Effector memory CD8-positive, alpha-beta T cell (primary cell): Measurements from ENCODE around the gene PTPRM.

Experiments
- ATAC-seq: fragments of 150-1000 bp; cut with Tn5 transposase; replicated peaks from 2 replicates; pipeline ENCODE4 v1.10.0; 2021; ENCODE audit warnings: mild to moderate bottlenecking, moderate library complexity
- DNase-seq, 3 experiments: peaks; one replicate each; pipeline ENCODE4 v3.0.0; 2021
- H3K27ac Mint-ChIP-seq, 2 donors: one replicate each; pipeline ENCODE4 v1.8.0; 2022; ENCODE audit warnings: mild to moderate bottlenecking in 2 of 2, mixed read lengths in 2 of 2, moderate library complexity in 2 of 2
- H3K27me3 Mint-ChIP-seq, 2 donors: one replicate each; pipeline ENCODE4 v1.8.0; 2022; ENCODE audit warnings: mixed read lengths in 2 of 2
- H3K36me3 Mint-ChIP-seq: one replicate; pipeline ENCODE4 v1.8.0; 2022; ENCODE audit warnings: mild to moderate bottlenecking, moderate library complexity, mixed read lengths; ENCODE audit not compliant: insufficient read depth
- H3K4me1 Mint-ChIP-seq, 2 donors: one replicate each; pipeline ENCODE4 v1.8.0; 2022; ENCODE audit warnings: low read depth in 2 of 2, mixed read lengths in 2 of 2
- H3K4me3 Mint-ChIP-seq, 2 donors: one replicate each; pipeline ENCODE4 v1.8.0; 2022; ENCODE audit warnings: mild to moderate bottlenecking in 2 of 2, mixed read lengths in 2 of 2, moderate library complexity in 2 of 2
- H3K9me3 Mint-ChIP-seq, 2 donors: one replicate each; pipeline ENCODE4 v1.8.0; 2022; ENCODE audit warnings: mixed read lengths in 2 of 2

PTPRM gene

DNA sequence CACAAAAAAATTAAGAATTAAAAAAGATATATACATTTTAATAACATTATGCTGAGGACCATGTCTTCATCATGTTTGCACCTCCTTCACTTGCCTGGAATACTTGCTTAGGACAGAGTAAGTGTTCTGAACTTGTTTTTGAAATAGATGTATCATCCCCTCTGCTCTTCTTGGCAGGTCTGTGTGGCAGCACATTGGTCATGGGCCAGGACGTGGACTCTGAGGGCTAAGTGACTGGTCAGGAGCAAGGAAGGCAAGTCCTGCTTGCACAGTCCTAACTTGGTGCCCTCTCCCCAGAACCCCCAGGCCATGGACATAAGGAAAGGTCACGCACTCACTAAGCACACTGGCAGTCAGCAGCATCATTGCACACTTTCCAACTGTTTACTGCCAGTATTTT is 95.8 kb downstream of the PTPRM start:
- ATAC-seq = no peak
- H3K27ac Mint-ChIP-seq = no peak overlapping the region

DNA sequence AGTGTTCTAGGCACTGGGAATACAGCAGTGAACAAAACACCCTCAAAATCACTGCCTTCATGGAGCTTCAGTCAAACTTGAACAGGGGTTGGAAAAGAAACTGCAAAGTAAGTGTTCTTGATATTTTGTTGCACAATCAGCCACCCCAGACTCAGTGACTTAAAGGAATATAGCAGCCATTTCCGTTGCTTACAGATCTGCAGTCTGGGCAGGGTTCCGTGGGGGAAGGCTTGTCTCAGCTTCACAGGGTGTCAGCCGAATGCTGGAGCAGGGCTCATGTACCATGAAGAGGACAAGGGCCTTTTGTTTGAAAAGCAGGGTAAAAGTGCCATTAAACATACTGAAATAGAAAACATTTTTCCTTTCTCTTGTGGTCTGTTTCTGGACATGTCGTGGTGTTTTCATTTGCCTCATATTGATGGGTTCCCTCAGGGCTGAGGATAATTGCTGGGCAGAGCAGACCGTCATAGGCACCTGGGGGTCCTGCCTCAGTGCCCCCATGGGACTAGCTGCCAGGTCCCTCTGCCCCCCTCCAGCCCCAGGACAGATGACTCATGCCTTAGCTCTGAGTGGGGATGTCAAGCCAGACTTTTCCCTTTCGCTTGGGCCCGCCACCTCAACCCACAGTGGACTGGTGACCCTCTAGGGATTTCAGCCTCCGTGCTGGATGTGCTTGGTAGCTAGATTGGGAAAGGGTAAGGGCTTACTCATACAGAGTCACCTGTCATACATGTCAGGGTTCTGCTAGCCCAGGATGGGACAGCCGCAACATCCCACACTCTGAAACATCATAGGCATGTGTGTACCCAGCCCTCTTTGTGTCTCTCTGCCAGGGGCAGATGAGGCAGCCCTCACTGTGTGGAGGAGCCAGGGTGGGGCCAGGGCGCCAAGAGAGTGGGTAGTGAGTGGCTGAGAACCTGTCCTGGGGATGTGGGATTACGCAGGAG is 96.5 kb downstream of the PTPRM start:
- ATAC-seq = no peak
- Mint-ChIP-seq H3K9me3 (peaks cover 0 to 12% of the 10 kb centered on the region in 2 donors), H3K27ac (no peak overlapping the region), H3K4me3 (no peak overlapping the region), H3K27me3 (no peaks in the 10 kb centered on the region), H3K36me3 (no peaks in the 10 kb centered on the region), H3K4me1 (no peaks in the 10 kb centered on the region)
- DNase-seq = no peak

More for the DNA sequence above, 95.8 kb downstream of the PTPRM start:
- no peaks in the 10 kb centered on the region for H3K36me3 Mint-ChIP-seq
- H3K4me1 Mint-ChIP-seq = no peaks in the 10 kb centered on the region
- H3K9me3 Mint-ChIP-seq = peaks cover 0 to 12% of the 10 kb centered on the region in 2 donors
- DNase-seq = no peak
- H3K4me3 Mint-ChIP-seq = no peak overlapping the region
- H3K27me3 Mint-ChIP-seq = no peaks in the 10 kb centered on the region

DNA sequence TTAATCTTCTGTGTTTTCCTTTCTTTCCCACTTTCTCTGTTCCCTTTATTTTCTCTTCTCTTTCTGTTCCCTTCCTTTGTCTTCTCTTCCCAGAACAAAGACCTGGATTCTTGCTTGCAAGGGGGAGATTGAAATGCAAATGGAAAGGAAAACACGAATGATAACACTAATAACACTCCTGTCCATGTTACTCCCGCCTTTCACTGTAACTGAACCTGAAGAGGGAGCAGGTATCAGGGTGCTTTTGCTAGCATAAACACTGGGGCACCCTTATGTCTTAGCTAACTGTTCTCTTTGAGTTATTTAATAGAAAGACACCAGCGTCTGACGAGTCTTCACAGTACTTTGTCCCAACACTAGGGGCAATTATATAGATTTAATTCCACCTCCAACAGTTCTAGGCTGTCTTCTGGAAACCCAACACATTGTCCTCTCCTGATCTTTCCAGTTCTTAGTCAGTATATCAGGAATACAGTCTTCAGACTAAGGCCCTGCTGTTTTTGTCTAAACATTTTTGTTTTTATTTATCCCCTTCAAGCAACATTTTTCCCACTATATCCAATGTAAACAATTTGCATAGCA is 99.2 kb downstream of the PTPRM start:
- ATAC-seq (no peak), DNase-seq (no peak)
- Mint-ChIP-seq H3K4me3 (no peak overlapping the region), H3K4me1 (no peaks in the 10 kb centered on the region), H3K27ac (no peak overlapping the region), H3K9me3 (peaks cover 0 to 6% of the 10 kb centered on the region in 2 donors), H3K27me3 (no peaks in the 10 kb centered on the region), H3K36me3 (no peaks in the 10 kb centered on the region)

DNA sequence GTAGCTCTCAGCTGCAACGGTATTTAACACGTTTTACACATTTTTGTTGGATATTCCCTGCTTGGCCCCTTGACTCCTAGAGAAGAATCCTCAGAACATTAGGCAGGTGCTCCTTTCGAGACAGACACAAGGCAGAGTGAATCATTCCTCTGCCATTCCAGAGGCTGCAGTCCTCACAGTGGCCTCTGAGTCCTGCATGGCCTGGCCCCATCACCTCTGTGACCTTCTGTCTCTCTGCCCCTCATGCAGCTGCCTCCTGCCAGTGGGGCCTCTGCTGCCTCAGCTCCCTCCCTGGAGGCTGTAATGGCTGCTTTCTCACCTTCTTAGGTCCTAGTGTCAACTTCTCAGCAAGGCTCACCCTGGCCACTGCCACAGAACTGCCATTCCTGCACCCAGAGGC is 101.3 kb downstream of the PTPRM start:
- H3K36me3 Mint-ChIP-seq = no peaks in the 10 kb centered on the region
- no peak for DNase-seq
- no peak overlapping the region for H3K27ac Mint-ChIP-seq
- no peaks in the 10 kb centered on the region for H3K27me3 Mint-ChIP-seq
- H3K9me3 Mint-ChIP-seq = no peaks in the 10 kb centered on the region
- no peak for ATAC-seq
- H3K4me3 Mint-ChIP-seq = no peak overlapping the region
- H3K4me1 Mint-ChIP-seq = no peaks in the 10 kb centered on the region

DNA sequence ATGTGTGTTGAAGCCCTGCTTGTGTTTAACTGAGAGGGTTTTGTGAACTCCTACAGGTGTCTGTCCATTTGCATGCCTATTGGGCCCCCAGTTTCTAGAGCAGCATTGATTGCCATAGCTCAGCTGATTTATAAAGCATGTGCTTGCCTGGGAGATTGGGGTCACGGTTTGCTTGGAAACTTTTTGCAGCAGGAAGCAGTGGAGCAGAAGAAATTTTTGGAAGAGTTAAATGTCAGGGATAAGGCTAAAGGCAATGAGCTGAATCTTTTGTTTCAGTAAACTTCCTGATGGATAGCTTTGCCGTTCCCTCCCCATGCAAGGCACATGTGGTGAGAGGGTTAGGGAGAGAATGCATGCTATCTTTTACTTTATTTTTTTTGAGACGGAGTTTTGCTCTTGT is 102.2 kb downstream of the PTPRM start:
- no peaks in the 10 kb centered on the region for H3K9me3 Mint-ChIP-seq
- no peak for DNase-seq
- H3K4me3 Mint-ChIP-seq = no peak overlapping the region
- H3K27me3 Mint-ChIP-seq = no peaks in the 10 kb centered on the region
- ATAC-seq = no peak
- H3K27ac Mint-ChIP-seq = no peak overlapping the region
- H3K4me1 Mint-ChIP-seq = no peaks in the 10 kb centered on the region
- H3K36me3 Mint-ChIP-seq = no peaks in the 10 kb centered on the region

DNA sequence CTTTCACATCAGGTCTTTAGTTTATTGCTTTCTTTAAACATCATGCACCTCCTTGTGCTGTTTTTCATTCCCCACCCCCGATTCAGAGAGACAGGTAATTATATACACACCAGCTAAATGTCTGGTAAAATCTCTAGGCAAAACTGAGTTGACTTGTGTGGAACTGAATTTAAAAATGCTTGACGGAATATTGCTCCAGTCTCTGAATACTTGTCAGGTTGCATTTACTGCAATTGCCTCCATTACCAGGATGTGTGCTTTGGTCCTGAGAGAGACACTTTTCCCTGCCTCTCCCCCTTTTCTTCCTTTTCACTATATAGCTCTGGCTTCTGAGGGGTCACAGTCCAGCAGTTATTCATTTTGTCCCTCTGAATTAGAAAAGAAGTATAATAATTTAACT is 104.0 kb downstream of the PTPRM start:
- no peaks in the 10 kb centered on the region for H3K27me3 Mint-ChIP-seq
- no peaks in the 10 kb centered on the region for H3K36me3 Mint-ChIP-seq
- H3K27ac Mint-ChIP-seq = no peak overlapping the region
- DNase-seq = no peak
- H3K4me3 Mint-ChIP-seq = no peak overlapping the region
- no peak for ATAC-seq
- no peaks in the 10 kb centered on the region for H3K4me1 Mint-ChIP-seq
- no peaks in the 10 kb centered on the region for H3K9me3 Mint-ChIP-seq

DNA sequence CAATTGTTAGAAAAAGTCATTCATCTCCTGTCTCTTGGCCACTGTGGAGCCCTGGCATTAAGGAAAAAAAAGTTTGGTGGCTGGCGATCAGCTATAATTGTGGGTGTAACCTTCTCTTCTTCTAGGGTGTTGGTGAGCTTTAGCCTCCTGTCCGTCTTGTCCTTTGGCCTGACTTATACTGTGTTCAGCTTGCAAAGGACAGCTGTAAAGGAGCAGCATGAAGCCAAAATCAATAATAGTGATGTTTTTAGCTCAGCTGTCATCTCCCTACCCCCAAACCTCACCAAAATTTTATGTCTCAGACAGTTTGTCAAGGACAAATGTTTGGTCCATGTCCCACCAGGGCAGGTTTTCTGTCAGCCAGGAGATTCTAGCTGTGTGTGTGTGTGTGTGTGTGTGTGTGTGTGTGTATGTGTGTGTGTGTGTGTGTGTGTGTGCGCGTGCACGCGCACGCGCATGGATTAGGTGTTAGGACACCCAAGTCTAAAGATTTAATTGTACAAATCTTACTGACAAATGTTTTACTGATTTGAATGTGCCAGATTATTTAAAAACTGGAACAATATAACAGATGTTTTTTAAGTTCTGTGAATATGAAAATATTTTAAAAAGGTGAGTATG is 109.2 kb downstream of the PTPRM start:
- Mint-ChIP-seq H3K4me3 (no peak overlapping the region), H3K9me3 (no peaks in the 10 kb centered on the region), H3K36me3 (no peaks in the 10 kb centered on the region), H3K27ac (no peak overlapping the region), H3K4me1 (no peaks in the 10 kb centered on the region), H3K27me3 (no peaks in the 10 kb centered on the region)
- ATAC-seq (no peak), DNase-seq (no peak)

DNA sequence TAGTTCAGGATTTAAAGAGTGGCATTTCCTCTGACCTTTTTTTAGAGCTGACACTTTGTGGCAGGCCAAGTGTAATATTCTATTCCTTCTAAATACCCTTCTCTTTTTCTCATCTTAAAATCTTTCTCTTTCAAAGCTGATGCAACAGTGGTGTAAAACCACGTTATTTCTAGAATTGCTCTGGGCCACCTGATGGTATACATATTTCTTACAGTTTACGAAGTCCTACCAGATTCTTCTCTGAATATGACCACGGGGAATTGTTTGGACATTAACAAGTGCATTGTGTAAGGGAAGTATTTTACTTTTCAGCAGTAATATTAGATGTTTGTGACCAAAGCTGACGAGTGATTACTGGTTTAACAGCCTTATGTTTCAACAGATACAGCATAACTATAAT is 109.9 kb downstream of the PTPRM start:
- ATAC-seq = no peak
- Mint-ChIP-seq H3K27ac (no peak overlapping the region), H3K4me1 (no peaks in the 10 kb centered on the region), H3K36me3 (no peaks in the 10 kb centered on the region), H3K27me3 (no peaks in the 10 kb centered on the region), H3K4me3 (no peak overlapping the region), H3K9me3 (no peaks in the 10 kb centered on the region)
- DNase-seq = no peak

DNA sequence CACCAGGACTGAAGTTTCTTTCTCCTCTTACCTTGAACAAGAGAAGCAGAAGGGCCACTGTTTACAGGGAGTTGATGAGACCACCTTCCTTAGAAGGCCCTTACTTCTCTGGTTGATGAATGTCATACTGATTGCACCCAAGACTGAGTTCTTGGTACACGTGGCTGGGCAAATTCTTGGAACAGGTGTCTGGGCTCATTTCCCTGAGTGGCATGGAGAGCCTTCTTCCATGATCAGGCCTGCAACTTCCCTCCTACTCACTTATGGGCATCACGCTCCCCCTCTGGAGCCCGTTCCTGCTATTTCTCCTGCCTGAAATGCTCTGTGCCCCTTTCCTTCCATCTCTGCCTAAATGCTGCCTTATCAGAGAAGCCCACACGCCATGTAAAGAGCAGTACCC is 110.3 kb downstream of the PTPRM start:
- H3K9me3 Mint-ChIP-seq = no peaks in the 10 kb centered on the region
- H3K27ac Mint-ChIP-seq = no peak overlapping the region
- ATAC-seq = no peak
- H3K36me3 Mint-ChIP-seq = no peaks in the 10 kb centered on the region
- no peak overlapping the region for H3K4me3 Mint-ChIP-seq
- DNase-seq = no peak
- H3K27me3 Mint-ChIP-seq = no peaks in the 10 kb centered on the region
- no peaks in the 10 kb centered on the region for H3K4me1 Mint-ChIP-seq

DNA sequence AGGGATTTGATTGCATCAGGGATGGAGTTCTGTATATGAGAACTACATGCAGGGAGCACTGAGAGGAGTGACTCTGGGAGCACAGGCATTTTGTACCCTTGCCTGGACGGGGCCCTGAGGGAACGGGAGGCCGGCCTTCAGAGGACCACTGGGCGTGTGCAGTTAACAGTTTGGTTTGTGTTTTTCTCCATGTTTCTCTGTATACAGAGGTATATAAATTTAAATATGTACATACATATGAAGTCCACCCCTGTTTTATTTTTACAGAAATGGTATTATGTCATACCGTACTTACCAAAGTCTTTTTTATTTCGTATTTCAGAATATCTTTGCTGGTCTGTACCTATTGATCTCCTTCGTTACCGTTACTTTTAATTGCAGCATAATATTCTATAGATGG is 111.3 kb downstream of the PTPRM start:
- H3K4me3 Mint-ChIP-seq = no peak overlapping the region
- DNase-seq (no peak), ATAC-seq (no peak)
- H3K27me3 Mint-ChIP-seq = no peaks in the 10 kb centered on the region
- no peaks in the 10 kb centered on the region for H3K36me3 Mint-ChIP-seq
- no peaks in the 10 kb centered on the region for H3K4me1 Mint-ChIP-seq
- H3K27ac Mint-ChIP-seq = no peak overlapping the region
- H3K9me3 Mint-ChIP-seq = no peaks in the 10 kb centered on the region

DNA sequence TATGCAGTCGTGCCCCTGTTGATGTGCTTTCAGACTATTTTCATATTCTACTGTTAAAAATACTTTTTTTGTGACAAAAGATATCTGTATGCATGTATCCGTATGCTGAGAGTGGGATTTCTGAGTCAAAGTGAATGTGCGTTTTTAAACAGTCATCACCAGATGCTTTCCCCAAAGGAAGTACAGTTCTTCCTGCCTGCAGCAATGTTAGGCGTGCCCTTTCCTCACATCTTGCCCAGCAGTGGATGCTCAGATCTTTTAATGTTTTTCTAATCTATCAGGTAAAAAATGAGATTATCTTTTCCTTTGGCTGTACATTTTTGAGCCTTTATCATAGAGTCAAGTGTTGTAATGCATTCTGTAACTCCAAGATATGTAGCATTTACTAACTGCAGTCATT is 111.7 kb downstream of the PTPRM start:
- DNase-seq = no peak
- no peak overlapping the region for H3K27ac Mint-ChIP-seq
- no peaks in the 10 kb centered on the region for H3K36me3 Mint-ChIP-seq
- no peak overlapping the region for H3K4me3 Mint-ChIP-seq
- ATAC-seq = no peak
- no peaks in the 10 kb centered on the region for H3K9me3 Mint-ChIP-seq
- H3K27me3 Mint-ChIP-seq = no peaks in the 10 kb centered on the region
- H3K4me1 Mint-ChIP-seq = no peaks in the 10 kb centered on the region

DNA sequence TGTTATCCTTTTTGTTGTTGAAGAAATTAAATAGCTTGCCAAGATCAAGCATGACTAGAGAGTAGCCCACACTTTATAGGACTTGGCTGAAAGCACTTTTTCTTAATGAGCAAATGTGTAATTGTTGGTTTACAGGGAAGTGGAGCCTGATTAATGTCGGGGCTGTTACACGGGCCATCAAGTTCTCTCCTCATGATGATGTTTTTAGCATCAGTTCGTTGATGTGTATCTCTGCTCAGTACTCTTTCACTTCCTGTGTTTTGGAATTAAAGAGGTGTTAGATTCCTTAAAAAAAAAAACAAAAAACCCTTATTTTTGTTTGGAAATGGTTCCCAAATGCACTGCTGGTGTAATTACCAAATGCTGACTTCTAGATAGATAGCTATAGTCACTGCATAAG is 114.2 kb downstream of the PTPRM start:
- no peaks in the 10 kb centered on the region for H3K27me3 Mint-ChIP-seq
- H3K9me3 Mint-ChIP-seq = no peaks in the 10 kb centered on the region
- H3K4me3 Mint-ChIP-seq = no peak overlapping the region
- DNase-seq (no peak), ATAC-seq (no peak)
- no peaks in the 10 kb centered on the region for H3K36me3 Mint-ChIP-seq
- no peaks in the 10 kb centered on the region for H3K4me1 Mint-ChIP-seq
- no peak overlapping the region for H3K27ac Mint-ChIP-seq

DNA sequence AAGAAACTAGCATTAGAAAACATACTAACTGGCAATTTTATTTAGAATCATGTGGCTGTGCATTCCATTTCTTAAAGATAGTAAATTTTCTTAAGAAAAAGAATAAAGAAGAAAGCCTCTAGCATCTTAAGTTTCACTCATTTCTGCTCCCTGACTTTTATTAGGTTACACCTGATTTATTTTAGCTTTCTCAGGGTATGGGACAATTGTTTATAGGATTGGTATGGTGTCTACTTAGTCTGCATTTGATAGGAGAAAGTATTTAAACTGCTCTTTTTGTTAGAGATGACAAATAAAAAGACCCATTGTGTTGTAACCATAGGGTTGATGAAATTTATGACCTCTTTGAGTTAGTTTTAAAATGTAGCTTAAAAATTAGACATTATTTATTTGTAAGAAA is 115.2 kb downstream of the PTPRM start:
- DNase-seq = no peak
- no peak for ATAC-seq
- Mint-ChIP-seq H3K9me3 (no peaks in the 10 kb centered on the region), H3K27me3 (no peaks in the 10 kb centered on the region), H3K36me3 (no peaks in the 10 kb centered on the region), H3K4me3 (no peak overlapping the region), H3K27ac (no peak overlapping the region), H3K4me1 (no peaks in the 10 kb centered on the region)

DNA sequence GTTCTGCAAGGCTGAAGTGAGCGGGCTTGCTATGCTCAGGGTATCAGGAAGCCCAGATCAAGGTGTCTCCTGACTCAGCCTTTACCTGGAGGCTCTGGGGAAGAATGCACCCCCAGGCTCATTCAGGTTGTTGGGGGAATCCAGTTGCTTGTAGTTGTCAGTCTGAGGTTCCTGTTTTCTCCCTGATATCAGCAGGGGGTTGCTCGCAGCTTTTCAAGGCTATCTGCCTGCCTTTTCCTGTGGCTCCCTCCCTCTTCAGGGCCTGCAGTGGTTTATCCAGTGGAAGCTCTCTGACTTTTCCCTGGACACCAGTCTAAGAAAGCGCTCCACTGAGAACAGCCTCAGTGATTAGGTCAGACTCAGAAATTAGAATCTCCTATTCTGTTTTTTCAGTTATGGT is 116.6 kb downstream of the PTPRM start:
- ATAC-seq = no peak
- Mint-ChIP-seq H3K27me3 (no peaks in the 10 kb centered on the region), H3K4me3 (no peak overlapping the region), H3K9me3 (no peaks in the 10 kb centered on the region), H3K27ac (no peak overlapping the region), H3K36me3 (no peaks in the 10 kb centered on the region), H3K4me1 (no peaks in the 10 kb centered on the region)
- no peak for DNase-seq
